G401 (cell line): Measurements from ENCODE around the gene NCAM1. TPM values are rescaled to one million over a fixed set of nuclear protein-coding genes. Genes with fewer than 3 reads are reported as not detected.

Experiments
- DNase-seq: peaks from one replicate; pipeline ENCODE4 v3.0.0-alpha.2; 2015; ENCODE audit warnings: low spot score
- in situ Hi-C: cut with HindIII; loops from 2 replicates; pipeline ENCODE4 v1.10.0; 2016; ENCODE audit warnings: low sequenced_read_pairs, mixed read lengths
- total RNA-seq: library from RNA; depleted of rRNA; stranded (reverse); fragments of >200 nt; shearing (Covaris generic); gene quantifications from 2 replicates; pipeline ENCODE4 v1.2.3, GENCODE V29; 2014

Gene NCAM1
- total RNA-seq, 1 experiment from 2014 or later = not detected

- DNase-seq = no peak
- in situ Hi-C loops = no loop called here
Measured at GRCh38 chr11:113255741-113256140, 294.5 kb downstream of the NCAM1 start.

GRCh38 chr11:113256431-113257202, 295.4 kb downstream of the NCAM1 start:
- DNase-seq = no peak
- in situ Hi-C loops = no loop called here

GRCh38 chr11:113260096-113260425, 298.8 kb downstream of the NCAM1 start:
- DNase-seq = no peak
- in situ Hi-C loops = no loop called here

GRCh38 chr11:113260541-113260940, 299.3 kb downstream of the NCAM1 start:
- in situ Hi-C loops = no loop called here
- DNase-seq = no peak

- DNase-seq = peak; percentile 41
- in situ Hi-C loops = no loop called here
Measured at GRCh38 chr11:113261709-113262475, 300.7 kb downstream of the NCAM1 start.

GRCh38 chr11:113262594-113262993, 301.4 kb downstream of the NCAM1 start:
- in situ Hi-C loops = no loop called here
- no peak for DNase-seq

- DNase-seq = no peak
- in situ Hi-C loops = no loop called here
Measured at GRCh38 chr11:113263458-113264259, 302.4 kb downstream of the NCAM1 start.

GRCh38 chr11:113265362-113265761, 304.1 kb downstream of the NCAM1 start:
- DNase-seq = no peak
- in situ Hi-C loops = no loop called here

- no peak for DNase-seq
- in situ Hi-C loops = no loop called here
Measured at GRCh38 chr11:113267493-113267892, 306.3 kb downstream of the NCAM1 start.

- in situ Hi-C loops = no loop called here
- no peak for DNase-seq
Measured at GRCh38 chr11:113269096-113269495, 307.9 kb downstream of the NCAM1 start.

- no peak for DNase-seq
- in situ Hi-C loops = no loop called here
Measured at GRCh38 chr11:113269636-113270035, 308.4 kb downstream of the NCAM1 start.

GRCh38 chr11:113270080-113270479, 308.9 kb downstream of the NCAM1 start:
- in situ Hi-C loops = no loop called here
- no peak for DNase-seq

- no peak for DNase-seq
- in situ Hi-C loops = no loop called here
Measured at GRCh38 chr11:113271551-113272245, 310.5 kb downstream of the NCAM1 start.

GRCh38 chr11:113272281-113272680, 311.1 kb downstream of the NCAM1 start:
- in situ Hi-C loops = no loop called here
- DNase-seq = no peak

- in situ Hi-C loops = no loop called here
- no peak for DNase-seq
Measured at GRCh38 chr11:113272927-113273615, 311.9 kb downstream of the NCAM1 start.

- in situ Hi-C loops = no loop called here
- no peak for DNase-seq
Measured at GRCh38 chr11:113273720-113274119, 312.5 kb downstream of the NCAM1 start.

- DNase-seq = no peak
- in situ Hi-C loops = no loop called here
Measured at GRCh38 chr11:113274713-113275582, 313.7 kb downstream of the NCAM1 start.

- DNase-seq = no peak
- in situ Hi-C loops = no loop called here
Measured at GRCh38 chr11:113275602-113276001, 314.4 kb downstream of the NCAM1 start.
